ENCODE results near the gene SLC16A10. TPM values are rescaled to one million over a fixed set of nuclear protein-coding genes. Genes with fewer than 3 reads are reported as not detected.

SLC16A10 gene
- total and polyA plus RNA-seq, 2 of the 4 experiments (the other 2 are of a cell fraction), result not detected

DNA sequence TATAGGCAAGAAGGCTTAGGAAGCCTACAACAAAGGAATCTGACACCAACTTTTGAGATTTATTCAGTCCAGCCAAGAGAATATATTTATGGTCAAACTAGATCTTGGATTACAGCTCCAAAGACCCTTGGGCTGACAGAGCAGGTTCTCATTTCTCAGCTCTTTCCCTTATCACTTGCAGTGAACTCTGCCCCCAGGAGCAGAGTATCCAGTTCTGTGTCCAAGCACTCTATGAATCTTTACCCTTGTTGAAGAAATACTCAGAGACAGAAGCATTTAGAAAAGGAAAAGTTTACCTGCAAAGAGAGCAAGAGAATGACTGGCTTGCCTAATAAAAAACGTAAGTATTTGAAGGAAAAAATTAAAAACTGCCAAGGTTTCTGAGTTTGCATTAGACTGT lies 190.5 kb downstream of the SLC16A10 start:
- Histone ChIP-seq H2AFZ (replicated peaks; ENCODE audit: low read length, poor library complexity) (no peak overlapping the region), H2BK5ac (ENCODE audit: low read depth, low read length, poor library complexity, severe bottlenecking) (no peak overlapping the region), H4K91ac (ENCODE audit: insufficient read depth, low read depth, low read length) (no peak overlapping the region), H3K14ac (replicated peaks; ENCODE audit: low read depth, low read length) (no peak overlapping the region), H3K23ac (ENCODE audit: low read depth, low read length) (no peak overlapping the region), H3K4me2 (ENCODE audit: low read depth, low read length) (no peak overlapping the region), H2BK20ac (ENCODE audit: low read depth, low read length) (no peak overlapping the region), H3K36me3 (ENCODE audit: control insufficient read depth, insufficient read depth, low read length) (peaks cover 28% of the 10 kb centered on the region), H3K4me3 (ENCODE audit: insufficient read depth, low read depth, low read length) (no peak overlapping the region), H2BK15ac (ENCODE audit: low read depth, low read length) (no peak overlapping the region), H3K79me1 (ENCODE audit: low read depth in 1 of 2, low read length in 2 of 2) (peaks cover 18% of the 10 kb centered on the region in 2 experiments), H2BK120ac (ENCODE audit: low read depth, low read length) (no peak overlapping the region), H3K27me3 (ENCODE audit: control insufficient read depth, insufficient read depth, low read length) (no peaks in the 10 kb centered on the region), H3K9me3 (ENCODE audit: control insufficient read depth, insufficient read depth, low read length) (peaks cover 14% of the 10 kb centered on the region), H3K27ac (ENCODE audit: insufficient read depth, low read length) (no peak overlapping the region), H2AK5ac (ENCODE audit: low read depth, low read length) (no peak overlapping the region), H3K4ac (ENCODE audit: low read depth, low read length) (no peak overlapping the region), H3K56ac (ENCODE audit: extremely low read depth, insufficient read depth, low read length) (no peak overlapping the region), H4K20me1 (ENCODE audit: insufficient read depth, low read length) (peaks cover 3% of the 10 kb centered on the region; the same call in 1 of the 2 replicates), H4K5ac (ENCODE audit: low read depth, low read length) (no peak overlapping the region), H2AK9ac (replicated peaks; ENCODE audit: low read depth, low read length, poor library complexity) (no peak overlapping the region), H3K9me1 (ENCODE audit: insufficient read depth, low read length) (no peaks in the 10 kb centered on the region), H3K4me1 (ENCODE audit: control insufficient read depth, insufficient read depth, low read length) (no peaks in the 10 kb centered on the region), H4K8ac (ENCODE audit: low read depth in 2 of 2, low read length in 2 of 2) (no peak overlapping the region), H3K9ac (ENCODE audit: low read depth, low read length) (no peak overlapping the region), H3K18ac (ENCODE audit: low read depth, low read length) (no peak overlapping the region)
- CTCF ChIA-PET, result no interaction called here
- DNase-seq (no peak), ATAC-seq (ENCODE audit: low read depth) (no peak)
- no TSS peak for BruUV-seq (replicated peaks)
- WGBS, 2 experiments (ENCODE audit: extremely low coverage in 2 of 2, insufficient read length in 1 of 2), result 80% methylated on average over 1 of the region's 1 CpG; no CpG with 5 or more reads in 1 of the 2 experiments
- TF ChIP-seq RCOR1 (IDR thresholded peaks at IDR 0.05; ENCODE audit: insufficient replicate concordance, low read length) (no peak), MXI1 (IDR thresholded peaks at IDR 0.05; ENCODE audit: borderline replicate concordance, low read depth, low read length) (no peak), MAFK (IDR thresholded peaks at IDR 0.05; ENCODE audit: low read depth, low read length) (no peak), NFE2L2 (IDR thresholded peaks at IDR 0.05; ENCODE audit: low read depth, low read length) (no peak), SMC3 (IDR thresholded peaks at IDR 0.05; ENCODE audit: low read depth, low read length) (no peak), CEBPB (IDR thresholded peaks at IDR 0.05; ENCODE audit: low read depth, low read length) (no peak), MAZ (IDR thresholded peaks at IDR 0.05; ENCODE audit: borderline replicate concordance, low read depth, low read length) (no peak), BHLHE40 (IDR thresholded peaks at IDR 0.05; ENCODE audit: low read depth, low read length) (no peak), RAD21 (IDR thresholded peaks at IDR 0.05; ENCODE audit: low read length) (no peak), FOS (IDR thresholded peaks at IDR 0.05; ENCODE audit: low read depth, low read length) (no peak), RFX5 (IDR thresholded peaks at IDR 0.05; ENCODE audit: low read depth, low read length) (no peak), CHD1 (IDR thresholded peaks at IDR 0.05; ENCODE audit: low read depth, low read length) (no peak), POLR2A (IDR thresholded peaks at IDR 0.05; ENCODE audit: low read depth, low read length) (no peak)
- TF ChIP-seq, protein P1, sequence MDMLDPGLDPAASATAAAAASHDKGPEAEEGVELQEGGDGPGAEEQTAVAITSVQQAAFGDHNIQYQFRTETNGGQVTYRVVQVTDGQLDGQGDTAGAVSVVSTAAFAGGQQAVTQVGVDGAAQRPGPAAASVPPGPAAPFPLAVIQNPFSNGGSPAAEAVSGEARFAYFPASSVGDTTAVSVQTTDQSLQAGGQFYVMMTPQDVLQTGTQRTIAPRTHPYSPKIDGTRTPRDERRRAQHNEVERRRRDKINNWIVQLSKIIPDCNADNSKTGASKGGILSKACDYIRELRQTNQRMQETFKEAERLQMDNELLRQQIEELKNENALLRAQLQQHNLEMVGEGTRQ (IDR thresholded peaks at IDR 0.05; ENCODE audit: low read depth, low read length), result no peak
- TF ChIP-seq, protein P2, sequence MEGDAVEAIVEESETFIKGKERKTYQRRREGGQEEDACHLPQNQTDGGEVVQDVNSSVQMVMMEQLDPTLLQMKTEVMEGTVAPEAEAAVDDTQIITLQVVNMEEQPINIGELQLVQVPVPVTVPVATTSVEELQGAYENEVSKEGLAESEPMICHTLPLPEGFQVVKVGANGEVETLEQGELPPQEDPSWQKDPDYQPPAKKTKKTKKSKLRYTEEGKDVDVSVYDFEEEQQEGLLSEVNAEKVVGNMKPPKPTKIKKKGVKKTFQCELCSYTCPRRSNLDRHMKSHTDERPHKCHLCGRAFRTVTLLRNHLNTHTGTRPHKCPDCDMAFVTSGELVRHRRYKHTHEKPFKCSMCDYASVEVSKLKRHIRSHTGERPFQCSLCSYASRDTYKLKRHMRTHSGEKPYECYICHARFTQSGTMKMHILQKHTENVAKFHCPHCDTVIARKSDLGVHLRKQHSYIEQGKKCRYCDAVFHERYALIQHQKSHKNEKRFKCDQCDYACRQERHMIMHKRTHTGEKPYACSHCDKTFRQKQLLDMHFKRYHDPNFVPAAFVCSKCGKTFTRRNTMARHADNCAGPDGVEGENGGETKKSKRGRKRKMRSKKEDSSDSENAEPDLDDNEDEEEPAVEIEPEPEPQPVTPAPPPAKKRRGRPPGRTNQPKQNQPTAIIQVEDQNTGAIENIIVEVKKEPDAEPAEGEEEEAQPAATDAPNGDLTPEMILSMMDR (conservative IDR thresholded peaks at IDR 0.05; ENCODE audit: low read depth, low read length), result no peak
- TF ChIP-seq, protein P3, sequence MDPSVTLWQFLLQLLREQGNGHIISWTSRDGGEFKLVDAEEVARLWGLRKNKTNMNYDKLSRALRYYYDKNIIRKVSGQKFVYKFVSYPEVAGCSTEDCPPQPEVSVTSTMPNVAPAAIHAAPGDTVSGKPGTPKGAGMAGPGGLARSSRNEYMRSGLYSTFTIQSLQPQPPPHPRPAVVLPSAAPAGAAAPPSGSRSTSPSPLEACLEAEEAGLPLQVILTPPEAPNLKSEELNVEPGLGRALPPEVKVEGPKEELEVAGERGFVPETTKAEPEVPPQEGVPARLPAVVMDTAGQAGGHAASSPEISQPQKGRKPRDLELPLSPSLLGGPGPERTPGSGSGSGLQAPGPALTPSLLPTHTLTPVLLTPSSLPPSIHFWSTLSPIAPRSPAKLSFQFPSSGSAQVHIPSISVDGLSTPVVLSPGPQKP (IDR thresholded peaks at IDR 0.05; ENCODE audit: borderline replicate concordance, low read depth, low read length), result no peak
- in situ Hi-C loops (cut with MboI; ENCODE audit: low sequenced_read_pairs) (no loop called here), intact Hi-C loops (cut with micrococcal nuclease) (no loop called here), dilution Hi-C loops (cut with HindIII; ENCODE audit: low sequenced_read_pairs, unreplicated experiment) (no loop called here)
- POLR2A ChIA-PET (ENCODE audit: unreplicated experiment), result no interaction called here
